Sigmoid colon (tissue), 4 donors: ENCODE data around the gene CLEC16A.

Experiments used
- EP300 ChIP-seq, 4 donors: sonication (generic); formaldehyde crosslinking; IDR thresholded peaks; one replicate each; pipeline ENCODE4 v1.6.1; 2017; ENCODE audit warnings: antibody characterized with exemption in 4 of 4
- POLR2A ChIP-seq, 2 donors: fragments of 450-650 bp; IDR thresholded peaks; one replicate each; pipeline ENCODE4 v1.6.1; 2016; ENCODE audit warnings: antibody characterized with exemption in 2 of 2, mild to moderate bottlenecking in 2 of 2, moderate library complexity in 2 of 2
- POLR2AphosphoS5 ChIP-seq, 4 donors: sonication (generic); formaldehyde crosslinking; IDR thresholded peaks; one replicate each; pipeline ENCODE4 v1.6.1; 2017; ENCODE audit warnings: antibody characterized with exemption in 4 of 4
- TF ChIP-seq, protein P1 (sequence below), 4 experiments: fragments of 450-650 bp in 3 of 4; fragments of 200-600 bp in 1 of 4; IDR thresholded peaks; one replicate each; pipeline ENCODE4 v1.5.1; 2016 to 2019; ENCODE audit warnings: antibody characterized with exemption in 4 of 4, mild to moderate bottlenecking in 3 of 4, moderate library complexity in 2 of 4

DNA sequence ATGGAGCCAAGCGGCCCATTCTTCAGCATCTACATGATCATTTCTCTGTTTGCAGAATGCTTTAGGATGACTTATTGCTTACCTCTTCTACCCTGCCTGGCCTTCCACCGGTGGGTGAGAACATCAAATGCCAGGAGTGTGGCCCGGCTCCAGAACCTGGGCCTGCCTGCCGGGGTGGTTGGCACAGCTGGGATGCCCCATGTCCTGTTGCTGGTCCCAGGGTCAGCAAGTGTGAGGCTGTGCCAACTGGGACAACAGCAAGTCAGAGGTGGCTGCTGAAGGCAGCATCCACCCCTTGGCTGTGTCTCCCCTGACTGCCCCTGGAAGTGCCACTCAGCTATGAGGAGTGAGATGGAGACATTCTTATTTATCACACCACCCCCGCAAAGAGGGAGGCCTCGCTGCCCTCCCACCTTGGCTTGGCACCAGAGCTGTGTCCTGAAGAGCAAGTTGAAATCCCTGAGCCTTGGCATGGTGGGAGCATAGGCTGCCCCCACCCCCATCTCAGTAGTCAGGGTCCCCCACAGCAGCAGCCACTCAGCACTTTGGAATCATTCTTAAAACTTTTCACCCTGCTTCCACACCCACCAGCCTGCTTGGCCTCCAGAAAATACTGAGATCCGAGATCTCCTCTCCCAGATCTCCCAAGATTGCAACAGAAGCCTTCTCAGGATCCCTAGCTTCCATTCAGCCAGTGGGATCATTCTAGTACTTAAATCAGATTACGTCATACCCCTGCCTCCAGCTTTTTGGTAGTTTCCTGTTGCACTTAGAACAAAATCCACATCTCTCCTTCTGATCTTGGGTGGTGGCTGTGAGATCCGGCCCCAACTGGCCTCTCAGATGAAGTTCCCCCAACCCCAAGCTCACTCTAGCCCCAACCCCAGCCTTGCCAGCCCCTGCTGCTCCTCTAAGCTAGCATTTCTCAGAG, 184.1 kb downstream of the CLEC16A start:
- no peak for TF ChIP-seq POLR2AphosphoS5 (IDR thresholded peaks at IDR 0.05)
- no peak for TF ChIP-seq POLR2A (IDR thresholded peaks at IDR 0.05)
- TF ChIP-seq, protein P1, sequence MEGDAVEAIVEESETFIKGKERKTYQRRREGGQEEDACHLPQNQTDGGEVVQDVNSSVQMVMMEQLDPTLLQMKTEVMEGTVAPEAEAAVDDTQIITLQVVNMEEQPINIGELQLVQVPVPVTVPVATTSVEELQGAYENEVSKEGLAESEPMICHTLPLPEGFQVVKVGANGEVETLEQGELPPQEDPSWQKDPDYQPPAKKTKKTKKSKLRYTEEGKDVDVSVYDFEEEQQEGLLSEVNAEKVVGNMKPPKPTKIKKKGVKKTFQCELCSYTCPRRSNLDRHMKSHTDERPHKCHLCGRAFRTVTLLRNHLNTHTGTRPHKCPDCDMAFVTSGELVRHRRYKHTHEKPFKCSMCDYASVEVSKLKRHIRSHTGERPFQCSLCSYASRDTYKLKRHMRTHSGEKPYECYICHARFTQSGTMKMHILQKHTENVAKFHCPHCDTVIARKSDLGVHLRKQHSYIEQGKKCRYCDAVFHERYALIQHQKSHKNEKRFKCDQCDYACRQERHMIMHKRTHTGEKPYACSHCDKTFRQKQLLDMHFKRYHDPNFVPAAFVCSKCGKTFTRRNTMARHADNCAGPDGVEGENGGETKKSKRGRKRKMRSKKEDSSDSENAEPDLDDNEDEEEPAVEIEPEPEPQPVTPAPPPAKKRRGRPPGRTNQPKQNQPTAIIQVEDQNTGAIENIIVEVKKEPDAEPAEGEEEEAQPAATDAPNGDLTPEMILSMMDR (IDR thresholded peaks at IDR 0.05): no peak
- TF ChIP-seq EP300 (IDR thresholded peaks at IDR 0.05): no peak
